SK-N-MC (cell line): Measurements from ENCODE around the gene RASIP1.

Source experiments
- DNase-seq: peaks from one replicate; pipeline ENCODE4 v3.0.0-alpha.2; 2011; ENCODE audit warnings: low read depth, low spot score
- H3K27ac ChIP-seq: fragments of 200-600 bp; sonication (generic); 2 replicates; pipeline ENCODE4 v1.5.1; 2016; ENCODE audit warnings: mixed run types
- H3K36me3 ChIP-seq: fragments of 200-600 bp; sonication (generic); 2 replicates; pipeline ENCODE4 v1.6.1; 2017; ENCODE audit warnings: antibody characterized with exemption, low read length, mixed read lengths; ENCODE audit not compliant: insufficient read depth
- H3K4me3 ChIP-seq: fragments of 200-600 bp; sonication (generic); 2 replicates; pipeline ENCODE4 v1.5.1; 2016
- H3K9ac ChIP-seq: fragments of 200-600 bp; sonication (generic); 2 replicates; pipeline ENCODE4 v1.8.0; 2017; ENCODE audit warnings: mixed run types, mixed read lengths; ENCODE audit not compliant: insufficient read length
- H3K9me3 ChIP-seq: fragments of 200-600 bp; sonication (generic); 2 replicates; pipeline ENCODE4 v1.6.1; 2017; ENCODE audit warnings: low read depth, mild to moderate bottlenecking, antibody characterized with exemption, low read length, moderate library complexity, mixed read lengths
- EZH2 ChIP-seq: fragments of 200-600 bp; sonication (generic); IDR thresholded peaks from one replicate; pipeline ENCODE4 v1.6.1; 2017; ENCODE audit warnings: antibody characterized with exemption
- FOXP2 ChIP-seq: optimal IDR thresholded peaks from 2 replicates; pipeline ENCODE3; 2011; ENCODE audit warnings: mild to moderate bottlenecking, moderate library complexity; ENCODE audit not compliant: insufficient read depth; ENCODE audit errors: extremely low read length, control extremely low read depth
- POLR2AphosphoS5 ChIP-seq: IDR thresholded peaks from 2 replicates; pipeline ENCODE4 v1.6.1; 2012; ENCODE audit warnings: mild to moderate bottlenecking, low read depth, low read length, borderline replicate concordance

The RASIP1 gene

DNA sequence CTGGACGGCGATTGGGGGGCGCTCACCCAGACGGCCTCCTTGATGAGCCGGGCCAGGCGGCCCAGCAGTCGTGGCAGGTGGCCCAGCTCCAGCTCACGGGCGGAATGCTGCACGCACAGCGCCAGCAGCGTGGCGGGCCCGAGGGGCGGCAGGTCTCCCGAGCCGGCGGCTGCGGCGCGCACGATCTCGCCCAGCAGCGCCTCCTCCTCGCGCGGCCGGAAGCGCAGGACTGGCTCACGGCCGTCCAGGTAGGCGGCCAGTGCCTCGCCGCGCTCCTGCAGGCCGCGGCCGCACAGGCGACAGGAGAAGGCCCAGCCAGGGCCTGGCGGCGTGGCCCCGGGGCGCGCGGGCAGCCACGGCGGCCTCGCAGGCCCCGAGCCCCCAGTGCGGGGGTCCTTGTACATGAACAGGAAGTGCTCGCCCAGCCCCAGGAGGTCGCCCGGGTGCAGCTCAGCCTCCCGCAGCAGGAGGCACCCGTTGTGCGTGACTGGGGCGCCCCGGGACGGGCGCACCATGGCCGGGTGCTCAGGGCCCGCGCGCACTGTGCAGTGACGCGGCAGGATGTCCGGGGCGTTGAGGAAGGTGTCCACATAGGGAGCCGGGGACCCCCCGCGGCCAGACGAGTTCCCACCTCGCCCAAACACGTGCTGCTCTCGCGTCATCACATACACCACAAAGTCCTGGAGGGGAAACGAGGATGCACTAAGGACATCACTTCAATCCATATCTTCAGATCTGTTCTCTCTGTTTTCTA, 11.3 kb downstream of the RASIP1 start:
- Histone ChIP-seq H3K4me3 (no peak overlapping the region), H3K36me3 (no peaks in the 10 kb centered on the region), H3K9me3 (no peaks in the 10 kb centered on the region), H3K9ac (no peak overlapping the region), H3K27ac (no peak overlapping the region)
- no peak for DNase-seq
- TF ChIP-seq POLR2AphosphoS5, result no peak
- TF ChIP-seq FOXP2, result no peak
- no peak for TF ChIP-seq EZH2

DNA sequence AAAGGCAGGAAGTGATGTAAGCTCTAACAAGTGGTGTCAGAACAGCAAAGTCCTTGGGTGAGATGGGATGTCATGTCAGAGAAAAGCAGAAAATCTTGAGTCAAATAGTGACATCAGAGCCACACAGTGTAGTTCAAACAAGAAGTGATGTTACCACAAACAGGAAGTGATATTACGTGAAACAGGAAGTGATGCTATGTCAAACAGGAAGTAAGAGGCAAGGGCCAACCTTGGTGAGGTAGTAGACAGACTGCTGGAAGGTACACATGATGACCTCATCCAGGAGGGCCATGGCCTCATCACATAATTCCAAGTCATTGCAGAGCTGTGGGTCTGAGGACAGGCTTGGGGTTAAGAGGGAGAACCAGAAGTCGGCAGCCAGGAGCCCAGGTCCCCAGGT, 13.9 kb downstream of the RASIP1 start:
- Histone ChIP-seq H3K36me3 (no peaks in the 10 kb centered on the region), H3K4me3 (no peak overlapping the region), H3K9ac (no peak overlapping the region), H3K27ac (no peak overlapping the region), H3K9me3 (no peaks in the 10 kb centered on the region)
- TF ChIP-seq FOXP2 (no peak), POLR2AphosphoS5 (no peak), EZH2 (no peak)
- no peak for DNase-seq

DNA sequence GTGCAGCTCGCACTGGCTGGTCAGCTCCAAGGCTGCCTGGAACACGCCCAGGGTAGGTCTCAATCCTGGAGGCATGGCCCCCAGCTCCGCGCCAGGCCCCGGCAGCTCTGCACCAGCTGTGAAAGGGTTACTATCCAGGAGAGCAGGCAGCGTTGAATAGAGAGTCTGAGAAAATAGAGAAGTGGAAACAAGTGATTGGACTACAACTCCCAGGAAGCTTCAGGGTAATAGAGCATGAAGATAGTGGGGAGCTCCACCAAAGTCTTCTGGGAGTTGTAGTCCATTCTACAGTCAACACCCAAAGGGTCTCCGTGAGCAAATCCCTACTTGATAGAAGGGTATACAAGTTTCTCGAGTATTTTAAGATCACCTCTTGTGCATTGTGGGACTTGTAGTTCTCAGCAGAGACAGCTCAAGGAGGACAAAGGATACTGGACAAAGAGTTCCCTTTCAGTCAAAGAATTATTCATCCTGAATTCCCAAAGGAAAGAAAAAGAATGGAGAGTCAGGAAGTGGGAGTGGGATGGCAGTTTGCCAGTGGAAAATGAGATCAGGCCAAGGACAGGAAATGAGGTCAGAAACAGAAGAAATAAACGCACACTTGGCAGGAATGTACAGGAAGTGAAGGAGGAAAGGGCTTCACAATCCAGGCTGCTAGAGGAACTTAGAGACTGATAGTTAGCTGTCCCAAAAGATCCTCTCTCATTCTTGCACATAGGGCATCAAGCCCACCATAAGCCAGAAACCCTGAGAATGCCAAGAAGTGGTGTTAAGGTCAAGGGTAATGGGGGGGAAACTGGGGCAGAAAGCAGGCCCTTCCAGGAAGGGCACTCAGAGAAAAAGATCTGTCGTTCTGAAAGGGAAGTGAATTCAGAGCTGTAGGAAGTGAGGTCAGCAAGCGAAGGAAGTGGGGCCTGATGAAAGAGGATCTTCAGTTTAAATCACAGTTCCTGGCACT, 15.3 kb downstream of the RASIP1 start:
- H3K9me3 ChIP-seq, result no peaks in the 10 kb centered on the region
- peak overlapping the region; percentile 61 for H3K4me3 ChIP-seq
- H3K36me3 ChIP-seq, result no peaks in the 10 kb centered on the region
- H3K9ac ChIP-seq, result peak overlapping the region; percentile 65
- no peak for TF ChIP-seq FOXP2
- TF ChIP-seq POLR2AphosphoS5, result no peak
- TF ChIP-seq EZH2, result no peak
- peak overlapping the region; percentile 98 for H3K27ac ChIP-seq
- DNase-seq, result peak; percentile 94

DNA sequence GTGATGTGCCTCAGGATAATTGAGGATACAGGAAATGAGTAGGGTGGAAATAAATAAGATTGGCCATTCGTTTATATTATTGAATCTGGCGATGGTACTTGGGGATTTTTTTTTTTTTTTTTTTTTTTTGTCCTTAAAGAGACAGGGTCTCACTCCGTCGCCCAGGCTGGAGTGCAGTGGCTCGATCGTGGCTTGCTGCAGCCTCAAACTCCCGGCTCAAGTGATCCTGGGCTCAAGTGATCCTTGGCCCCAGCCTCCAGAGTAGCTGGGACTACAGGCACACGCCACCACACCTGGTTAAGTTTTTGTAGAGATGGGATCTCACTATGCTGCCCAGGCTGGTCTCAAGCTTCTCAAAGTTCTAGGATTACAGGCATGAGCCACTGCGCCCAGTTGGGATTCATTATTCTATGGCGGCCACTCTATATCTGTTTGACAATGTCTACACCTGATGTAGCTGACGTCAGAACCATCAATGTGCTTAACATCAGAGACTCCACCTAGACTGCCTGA, 18.2 kb downstream of the RASIP1 start:
- Histone ChIP-seq H3K9ac (no peak overlapping the region), H3K27ac (no peak overlapping the region), H3K9me3 (no peaks in the 10 kb centered on the region), H3K36me3 (no peaks in the 10 kb centered on the region), H3K4me3 (no peak overlapping the region)
- no peak for TF ChIP-seq EZH2
- TF ChIP-seq FOXP2, result no peak
- no peak for TF ChIP-seq POLR2AphosphoS5
- no peak for DNase-seq

DNA sequence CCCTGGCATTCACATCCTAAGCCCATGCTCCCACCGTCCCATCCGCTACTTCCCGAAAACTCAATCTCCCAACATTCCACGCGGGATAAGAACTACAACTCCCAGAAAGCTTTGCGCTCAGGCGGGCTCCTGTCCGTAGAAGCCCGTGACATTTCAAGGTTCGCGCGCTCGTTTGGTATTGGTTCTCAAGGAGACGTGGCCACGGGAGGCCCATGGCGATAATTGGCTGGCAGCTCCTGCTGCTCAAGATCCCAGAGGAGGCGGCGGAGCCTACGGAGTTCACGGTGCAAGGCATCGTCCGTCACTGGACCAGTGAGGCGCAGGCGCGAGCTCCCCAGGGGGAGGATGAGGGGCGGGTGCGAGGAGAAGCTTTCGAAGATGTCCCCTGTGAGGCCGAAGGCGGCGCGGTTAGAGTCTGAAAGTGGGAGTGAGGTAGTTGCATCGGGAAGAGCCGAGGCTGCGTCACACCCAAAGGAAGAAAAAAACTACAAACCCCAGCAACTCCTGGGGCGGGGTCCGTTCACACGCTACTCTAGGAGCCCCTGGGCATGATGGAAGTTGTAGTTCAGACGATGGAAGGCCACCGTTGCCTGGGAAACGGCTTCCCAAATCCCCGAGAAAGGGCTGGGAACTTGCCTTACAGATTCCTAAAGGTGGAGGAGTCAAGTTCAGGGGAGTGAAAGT, 19.7 kb downstream of the RASIP1 start:
- H3K9ac ChIP-seq, result peak overlapping the region; percentile 62
- peak overlapping the region; percentile 93 for H3K4me3 ChIP-seq
- DNase-seq, result peak; percentile 98
- no peaks in the 10 kb centered on the region for H3K9me3 ChIP-seq
- no peak for TF ChIP-seq EZH2
- TF ChIP-seq FOXP2, result no peak
- TF ChIP-seq POLR2AphosphoS5, result peak; percentile 51
- no peaks in the 10 kb centered on the region for H3K36me3 ChIP-seq
- peak overlapping the region; percentile 74 for H3K27ac ChIP-seq

GRCh38 chr19:48720251-48720612, 20.2 kb downstream of the RASIP1 start:
- peak overlapping the region; percentile 93 for H3K4me3 ChIP-seq

DNA sequence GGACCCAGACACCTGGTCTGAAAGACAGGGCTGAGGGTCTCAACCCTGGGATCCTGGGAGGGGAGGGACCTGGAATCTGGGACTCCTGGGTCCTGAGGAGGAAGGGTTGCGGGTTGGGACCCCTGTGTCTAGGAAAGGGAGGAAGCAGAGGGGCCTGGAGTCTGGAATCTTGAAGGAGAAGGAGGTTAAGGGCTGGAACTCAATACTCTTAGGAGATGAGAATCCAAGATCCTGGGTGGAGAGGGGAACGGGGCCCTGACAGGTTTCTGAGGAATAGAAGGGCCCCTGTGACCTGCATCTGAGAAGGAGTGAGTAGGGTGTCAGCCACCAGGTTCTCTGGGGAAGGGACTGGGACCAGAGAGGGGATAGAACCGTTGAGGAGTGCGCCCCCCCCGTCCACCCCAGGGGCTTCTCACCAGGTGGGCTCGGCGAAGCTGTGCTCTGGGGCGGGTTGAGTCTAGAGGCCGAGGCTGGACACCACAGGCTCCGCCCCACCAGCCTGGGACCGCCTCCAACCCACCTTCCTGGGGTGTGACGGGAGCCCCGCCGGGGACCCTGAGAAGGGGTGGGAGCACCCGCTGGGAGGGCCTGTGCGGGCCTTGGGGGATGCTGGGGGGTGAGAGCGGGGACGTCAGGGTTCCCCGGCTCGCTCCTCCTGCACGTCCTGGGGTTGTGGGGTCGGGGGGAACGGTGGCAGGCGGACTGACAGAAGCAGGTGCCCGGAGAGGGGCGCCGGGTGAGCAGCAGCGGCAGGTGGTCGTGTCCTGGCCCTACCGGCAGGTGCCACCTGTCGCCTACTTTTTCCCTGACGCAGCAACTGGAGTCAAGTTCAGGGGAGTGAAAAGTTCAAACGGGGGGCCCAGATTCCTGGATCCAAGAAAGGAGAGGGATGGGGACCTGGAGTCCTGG, 20.9 kb downstream of the RASIP1 start, which contains the start of gene MAMSTR:
MAMSTR (minus strand) TSS at position 463 of the 909 bp plus-strand sequence. CDS start 694 bp downstream, outside the sequence.
- Histone ChIP-seq H3K36me3 (no peaks in the 10 kb centered on the region), H3K9me3 (no peaks in the 10 kb centered on the region), H3K4me3 (peak within 1 kb of the TSS; percentile 93), H3K27ac (peak within 1 kb of the TSS; percentile 76), H3K9ac (peak within 1 kb of the TSS; percentile 12)
- no peak for DNase-seq
- TF ChIP-seq FOXP2, result no peak
- TF ChIP-seq EZH2, result no peak
- TF ChIP-seq POLR2AphosphoS5, result no peak

More at GRCh38 chr19:48720251-48720612, 20.2 kb downstream of the RASIP1 start:
- Histone ChIP-seq H3K9me3 (no peaks in the 10 kb centered on the region), H3K36me3 (no peaks in the 10 kb centered on the region), H3K27ac (peak overlapping the region; percentile 76), H3K9ac (no peak overlapping the region)
- no peak for DNase-seq
- TF ChIP-seq POLR2AphosphoS5 (no peak), FOXP2 (no peak), EZH2 (no peak)
